HG03066 (cell line): Measurements from ENCODE around the gene ZSWIM9.

Source experiments
- ATAC-seq: cut with Tn5 transposase; IDR thresholded peaks from one replicate; pipeline ENCODE4 v1.9.1; 2021; ENCODE audit warnings: low read depth; ENCODE audit not compliant: unreplicated experiment

Gene ZSWIM9

GRCh38 chr19:48174445-48175030, 4.1 kb downstream of the ZSWIM9 start:
- no peak for ATAC-seq

DNA sequence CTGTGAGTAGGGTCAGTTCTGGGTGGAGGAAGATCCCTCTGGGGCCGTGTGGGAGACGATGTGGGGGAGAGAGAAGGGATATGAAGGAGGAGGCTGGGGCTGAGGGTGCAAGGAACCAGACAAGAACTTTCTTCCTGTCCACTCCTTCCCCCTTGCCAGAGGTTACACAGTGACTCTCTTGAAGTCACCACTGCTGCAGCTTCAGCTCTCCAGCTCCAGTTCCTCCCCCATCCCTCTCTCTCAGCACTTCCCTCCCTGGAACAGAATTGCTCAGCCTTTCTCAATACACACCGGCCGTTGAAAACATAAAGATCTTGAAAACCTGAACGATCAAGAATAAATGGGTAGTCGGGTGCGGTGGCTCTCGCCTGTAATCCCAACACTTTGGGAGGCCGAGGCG, 5.1 kb downstream of the ZSWIM9 start:
- no peak for ATAC-seq

GRCh38 chr19:48176226-48176625, 5.7 kb downstream of the ZSWIM9 start:
- ATAC-seq = no peak

GRCh38 chr19:48181505-48181904, 11.0 kb downstream of the ZSWIM9 start:
- no peak for ATAC-seq

DNA sequence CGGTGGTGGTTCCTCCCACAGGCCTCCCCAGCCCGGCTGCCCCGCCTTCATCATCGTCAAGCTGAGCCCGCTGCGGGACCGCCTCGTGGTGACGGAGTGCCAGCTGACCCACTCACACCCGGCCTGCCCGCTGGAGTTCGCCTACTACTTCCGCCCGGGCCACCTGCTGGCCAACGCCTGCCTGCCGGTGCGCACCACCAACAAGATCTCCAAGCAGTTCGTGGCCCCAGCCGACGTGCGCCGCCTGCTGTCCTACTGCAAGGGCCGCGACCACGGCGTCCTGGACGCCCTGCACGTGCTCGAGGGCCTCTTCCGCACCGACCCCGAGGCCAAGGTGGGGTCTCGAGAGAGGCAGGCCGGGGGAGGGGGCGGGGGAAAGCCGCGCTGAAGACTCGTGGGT, 12.0 kb downstream of the ZSWIM9 start:
- ATAC-seq = no peak

- ATAC-seq = no peak
Observed at GRCh38 chr19:48183356-48183755, 12.9 kb downstream of the ZSWIM9 start.

DNA sequence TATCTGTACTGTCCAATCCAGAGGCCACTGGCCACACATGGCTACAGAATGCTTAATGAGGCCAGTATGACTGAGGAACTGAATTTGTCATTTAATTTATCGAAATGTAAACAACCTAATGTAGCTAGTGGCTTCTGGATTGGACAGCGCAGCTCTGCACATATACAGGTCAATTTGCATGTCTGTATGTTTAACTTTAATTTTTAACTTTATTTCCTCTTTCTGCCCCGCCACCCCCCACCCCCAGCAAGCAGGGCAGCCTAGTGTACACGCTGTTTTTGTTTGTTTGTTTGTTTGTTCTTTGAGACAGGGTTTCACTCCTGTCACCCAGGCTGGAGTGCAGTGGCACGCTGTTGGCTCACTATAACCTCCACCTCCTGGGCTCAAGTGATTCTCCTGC, 15.5 kb downstream of the ZSWIM9 start:
- no peak for ATAC-seq

DNA sequence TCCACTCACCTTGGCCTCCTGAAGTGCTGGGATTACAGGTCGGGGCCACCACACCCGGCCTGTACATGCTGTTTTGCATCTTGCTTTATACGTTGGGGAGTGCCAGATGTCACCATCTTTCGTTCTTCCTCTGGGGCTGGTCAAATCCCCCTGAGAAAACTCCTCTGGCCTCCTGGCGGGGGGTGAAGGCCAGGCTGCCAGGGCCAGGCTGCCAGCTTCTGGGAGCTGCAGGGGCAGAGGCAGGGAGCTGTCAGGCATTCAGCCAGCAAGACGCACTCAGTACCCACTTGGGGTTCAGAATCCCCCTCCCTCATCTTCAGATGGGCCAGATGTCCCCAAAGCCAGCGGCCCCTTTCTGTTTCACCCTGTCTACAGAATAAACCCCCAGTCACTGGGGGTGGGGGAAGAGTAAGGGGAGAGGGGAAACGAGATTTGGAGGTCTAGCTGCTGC, 16.1 kb downstream of the ZSWIM9 start:
- no peak for ATAC-seq

- ATAC-seq = no peak
Observed at GRCh38 chr19:48190288-48190884, 19.9 kb downstream of the ZSWIM9 start.

- no peak for ATAC-seq
Observed at GRCh38 chr19:48190885-48191284, 20.4 kb downstream of the ZSWIM9 start.

DNA sequence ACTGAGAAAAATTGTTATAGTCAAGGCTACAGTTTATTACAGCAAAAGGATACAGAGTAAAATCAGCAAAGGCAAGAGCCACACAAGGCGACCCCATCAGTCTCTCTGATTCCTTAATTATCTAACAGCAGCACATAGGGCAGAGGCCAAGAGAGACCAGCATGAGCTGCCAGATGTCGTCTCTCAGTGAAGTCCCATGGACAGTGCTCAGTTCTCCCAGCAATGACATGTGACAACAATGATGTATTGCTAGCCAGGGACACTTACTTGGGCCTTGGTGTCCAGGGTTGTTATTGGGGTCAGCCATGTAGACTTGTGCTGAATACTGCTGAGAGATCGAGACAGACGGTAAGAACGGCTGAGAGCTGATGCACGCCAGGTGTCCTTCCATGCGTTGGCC, 22.3 kb downstream of the ZSWIM9 start:
- ATAC-seq = no peak

DNA sequence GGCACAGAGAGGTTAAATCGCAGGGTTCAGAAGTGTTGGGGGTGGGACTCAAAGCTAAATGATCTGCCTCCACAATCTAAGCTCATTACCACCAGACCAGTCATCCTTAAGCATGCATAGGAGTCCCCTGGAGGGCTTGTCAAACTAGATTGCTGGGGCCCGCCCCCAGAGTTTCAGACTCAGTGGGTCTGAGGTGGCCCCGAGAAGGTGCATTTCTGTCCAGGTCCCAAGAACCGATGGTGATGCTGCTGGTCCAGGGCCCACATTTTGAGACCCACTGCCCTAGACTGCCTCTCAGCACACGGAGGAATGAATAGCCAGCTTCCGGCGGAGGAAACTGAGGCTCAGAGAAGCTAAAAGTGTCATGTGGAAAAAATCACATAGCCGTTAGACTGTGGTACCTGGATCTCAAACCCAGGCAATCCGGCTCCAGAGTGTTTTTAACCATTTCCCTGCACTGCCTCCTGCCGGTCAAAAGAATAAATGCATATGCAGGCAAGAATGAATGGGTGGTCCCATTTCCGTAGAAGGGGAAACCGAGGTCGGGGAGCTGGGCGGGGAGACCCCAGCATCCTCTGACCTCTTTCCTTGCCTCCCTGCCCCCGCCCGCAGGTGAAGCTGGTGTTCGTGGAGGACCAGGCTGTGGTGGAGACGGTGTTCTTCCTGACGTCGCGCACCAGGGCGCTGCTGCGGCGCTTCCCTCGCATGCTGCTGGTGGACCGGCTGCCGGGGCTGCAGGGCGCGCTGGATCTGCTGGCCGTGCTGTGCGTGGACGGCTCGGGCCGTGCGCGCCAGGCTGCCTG, 23.8 kb downstream of the ZSWIM9 start:
- ATAC-seq = no peak

DNA sequence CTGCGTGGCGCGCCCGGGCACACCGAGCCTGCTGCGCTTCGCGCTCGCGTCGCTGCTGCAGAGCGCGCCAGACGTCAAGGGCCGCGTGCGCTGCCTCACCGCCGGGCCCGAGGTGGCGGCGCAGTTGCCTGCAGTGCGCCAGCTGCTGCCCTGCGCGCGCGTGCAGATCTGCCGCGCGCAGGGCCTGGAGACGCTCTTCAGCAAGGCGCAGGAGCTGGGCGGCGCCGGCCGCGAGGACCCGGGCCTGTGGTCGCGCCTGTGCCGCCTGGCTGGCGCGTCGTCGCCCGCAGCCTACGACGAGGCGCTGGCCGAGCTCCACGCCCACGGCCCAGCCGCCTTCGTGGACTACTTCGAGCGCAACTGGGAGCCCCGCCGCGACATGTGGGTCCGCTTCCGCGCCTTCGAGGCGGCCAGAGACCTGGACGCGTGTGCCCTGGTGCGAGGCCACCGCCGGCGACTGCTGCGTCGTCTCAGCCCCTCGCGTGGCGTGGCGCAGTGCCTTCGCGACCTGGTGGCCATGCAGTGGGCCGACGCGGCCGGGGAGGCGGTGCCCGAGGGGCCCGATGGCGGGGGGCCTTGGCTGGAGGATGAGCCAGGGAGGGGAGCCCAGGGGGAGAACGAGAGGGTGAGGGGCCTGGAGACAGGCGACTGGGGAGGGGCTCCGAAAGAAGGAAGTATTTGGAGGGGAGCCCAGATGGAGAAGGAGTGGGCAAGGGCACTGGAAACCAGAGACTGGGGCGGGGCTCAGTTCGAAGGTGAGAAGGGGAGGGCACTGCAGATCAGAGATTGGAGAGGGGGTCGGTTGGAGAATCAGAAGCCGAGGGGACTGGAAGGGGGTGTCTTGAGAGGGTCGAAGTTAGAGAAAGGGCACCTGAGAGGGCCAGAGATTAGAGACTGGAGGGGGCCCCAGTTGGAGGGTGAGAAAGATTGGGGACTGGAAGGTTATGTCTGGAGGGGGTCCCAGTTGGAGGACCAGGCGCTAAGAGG, 24.7 kb downstream of the ZSWIM9 start:
- no peak for ATAC-seq

DNA sequence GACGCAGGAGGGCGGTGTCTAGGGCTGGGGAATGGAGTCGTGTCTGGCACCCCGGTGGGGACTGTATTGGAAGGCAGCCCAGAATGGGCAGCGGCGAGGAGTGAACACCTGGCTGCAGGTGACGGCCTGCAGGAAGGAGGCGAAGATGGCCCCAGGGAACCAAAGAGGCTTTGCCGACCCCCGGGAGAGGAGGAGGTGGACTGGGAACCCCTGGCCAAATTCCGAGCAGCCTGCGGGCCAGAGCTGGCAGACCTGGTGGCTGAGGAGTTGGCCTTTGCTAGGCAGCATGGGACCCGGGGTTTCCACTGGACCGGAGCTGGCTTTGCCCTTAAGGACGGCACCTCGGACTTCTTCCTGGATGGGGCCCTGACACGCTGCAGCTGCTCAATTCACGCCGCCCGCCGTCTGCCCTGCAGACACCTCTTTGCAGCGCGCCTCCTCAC, 25.9 kb downstream of the ZSWIM9 start:
- ATAC-seq = no peak

DNA sequence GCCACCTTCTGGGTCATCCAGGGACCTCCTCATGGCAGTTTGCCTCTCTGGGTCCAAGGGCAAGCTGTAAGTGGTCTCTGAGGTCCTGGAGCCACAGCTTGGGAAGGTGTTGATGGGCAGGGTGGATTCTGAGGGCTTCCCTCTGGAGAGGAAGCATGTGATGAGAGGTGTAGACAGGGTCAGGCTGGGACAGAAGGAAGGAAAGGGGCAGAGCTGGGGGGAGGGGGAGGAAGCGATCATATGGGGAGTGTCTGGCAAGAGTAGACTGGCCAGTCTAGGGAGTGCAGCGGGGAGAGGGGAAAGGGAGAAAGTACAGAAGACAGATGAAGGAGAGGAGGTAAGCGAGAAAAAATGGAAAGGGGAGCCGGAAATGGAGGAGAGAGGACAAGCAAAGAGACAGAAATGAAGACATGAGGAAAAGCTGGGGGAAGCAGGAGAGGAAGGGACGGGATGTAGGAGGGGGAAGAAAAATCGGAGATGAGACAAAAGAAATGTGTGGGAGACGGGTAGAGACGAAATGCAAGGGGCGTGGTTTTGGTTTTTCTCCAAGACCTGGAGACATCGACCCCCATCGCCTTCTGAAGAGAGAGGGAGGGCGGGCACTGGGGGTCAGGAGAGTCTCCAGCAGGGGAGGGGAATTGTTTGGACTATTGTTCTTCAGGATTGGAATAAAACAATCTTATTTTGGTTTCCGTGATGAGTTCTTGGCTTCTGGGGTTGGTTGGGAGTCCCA, 26.6 kb downstream of the ZSWIM9 start:
- no peak for ATAC-seq

- no peak for ATAC-seq
Observed at GRCh38 chr19:48203222-48203793, 32.8 kb downstream of the ZSWIM9 start.

GRCh38 chr19:48203794-48204628, 33.5 kb downstream of the ZSWIM9 start:
- ATAC-seq = peak; percentile 87

DNA sequence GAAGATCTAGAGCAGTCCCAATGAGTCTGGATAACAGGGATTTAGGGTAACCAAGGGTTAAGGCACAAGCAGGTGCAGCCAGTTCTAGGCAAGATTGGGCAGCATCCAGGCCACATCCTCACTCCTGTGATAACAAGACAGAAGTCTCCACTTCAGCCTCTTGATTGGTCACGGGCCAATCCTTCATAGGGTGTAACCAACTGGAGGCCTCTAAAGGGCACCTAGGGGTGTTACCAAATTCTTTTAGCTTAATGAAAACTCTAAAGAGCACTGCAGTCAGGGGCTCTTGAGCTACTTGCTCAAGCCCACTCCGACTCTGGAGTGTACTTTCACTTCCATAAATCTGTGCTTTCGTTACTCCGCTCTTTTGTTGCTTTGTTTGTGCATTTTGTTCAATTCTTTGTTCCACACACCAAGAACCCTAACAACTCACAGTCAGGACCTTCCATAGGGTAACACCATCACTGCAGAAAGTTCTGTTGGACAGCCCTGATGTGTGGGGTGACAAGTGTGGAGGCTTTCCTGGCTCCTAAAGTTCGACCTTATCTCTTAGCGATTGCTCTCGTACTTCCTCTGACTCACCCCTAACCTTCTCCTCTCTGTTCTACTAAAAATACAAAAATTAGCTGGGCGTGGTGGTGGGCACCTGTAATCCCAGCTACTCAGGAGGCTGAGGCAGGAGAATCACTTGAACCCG, 36.1 kb downstream of the ZSWIM9 start:
- no peak for ATAC-seq
